HepG2 (cell line): ENCODE measurements around the gene MEG3.

ENCODE experiments used
- NFE2L2 ChIP-seq: fragments of 150-350 bp; IDR thresholded peaks from 2 replicates; pipeline ENCODE4 v1.6.1; 2014; ENCODE audit warnings: low read length
- POLR2AphosphoS5 ChIP-seq: IDR thresholded peaks from 2 replicates; pipeline ENCODE4 v1.6.1; 2012; ENCODE audit warnings: low read depth, low read length
- RFXAP ChIP-seq: sonication (generic); formaldehyde crosslinking; IDR thresholded peaks from 2 replicates; pipeline ENCODE4 v1.4.0; 2020; ENCODE audit warnings: missing genetic modification reagents, borderline replicate concordance
- ZNF30 ChIP-seq: sonication (generic); formaldehyde crosslinking; IDR thresholded peaks from 2 replicates; pipeline ENCODE4 v1.5.0; 2020; ENCODE audit warnings: mild to moderate bottlenecking, missing genetic modification reagents
- ZSCAN22 ChIP-seq: sonication (generic); formaldehyde crosslinking; IDR thresholded peaks from 2 replicates; pipeline ENCODE4 v1.4.0; 2020; ENCODE audit warnings: mild to moderate bottlenecking, missing genetic modification reagents
- TF ChIP-seq, protein P1 (sequence below): sonication (generic); formaldehyde crosslinking; IDR thresholded peaks from 2 replicates; pipeline ENCODE4 v1.5.0; 2020; ENCODE audit warnings: mild to moderate bottlenecking, missing genetic modification reagents, moderate library complexity
- TF ChIP-seq, protein P2 (sequence below): sonication (generic); formaldehyde crosslinking; IDR thresholded peaks from 2 replicates; pipeline ENCODE4 v1.5.0; 2020; ENCODE audit warnings: mild to moderate bottlenecking, missing genetic modification reagents

DNA sequence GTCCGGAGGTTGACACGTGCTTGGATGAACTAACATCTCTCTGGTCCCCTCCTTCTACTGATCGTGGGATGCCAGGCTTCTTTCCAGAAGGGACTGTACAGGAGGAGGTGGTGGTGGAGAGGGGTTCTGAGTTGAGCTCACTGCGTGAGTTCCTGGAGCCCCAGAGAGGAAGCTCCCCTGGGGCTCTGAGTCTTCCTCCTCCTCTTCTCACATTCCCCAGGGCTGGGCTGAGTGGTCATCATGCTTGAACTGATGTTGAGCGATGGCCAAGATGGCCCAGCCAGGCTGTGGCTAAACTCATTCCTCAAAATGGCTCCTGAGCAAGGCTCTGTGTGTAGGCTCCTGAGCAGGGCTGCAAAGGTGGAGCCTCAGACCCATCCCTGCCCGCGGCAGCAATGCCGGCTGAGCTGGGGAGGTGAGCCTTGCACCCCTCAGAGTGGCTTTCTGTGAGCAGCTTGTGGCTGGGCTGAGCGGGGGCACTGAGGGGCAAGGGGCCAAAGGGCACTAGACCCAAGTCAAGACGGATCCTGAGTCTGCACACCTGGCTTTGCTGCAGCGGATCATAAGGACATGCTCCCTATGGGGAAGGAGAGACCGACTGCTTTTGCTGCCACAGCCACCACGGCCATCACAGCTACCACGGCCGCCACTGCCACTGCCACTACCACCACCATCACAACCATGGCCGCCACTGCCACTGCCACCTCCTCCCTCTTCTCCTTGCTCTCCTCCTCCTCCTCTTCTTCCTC, 35.4 kb downstream of the MEG3 start:
- TF ChIP-seq ZSCAN22 (no peak), POLR2AphosphoS5 (no peak), NFE2L2 (no peak), RFXAP (no peak), ZNF30 (CRISPR knock-in tag) (no peak)
- TF ChIP-seq, protein P1, sequence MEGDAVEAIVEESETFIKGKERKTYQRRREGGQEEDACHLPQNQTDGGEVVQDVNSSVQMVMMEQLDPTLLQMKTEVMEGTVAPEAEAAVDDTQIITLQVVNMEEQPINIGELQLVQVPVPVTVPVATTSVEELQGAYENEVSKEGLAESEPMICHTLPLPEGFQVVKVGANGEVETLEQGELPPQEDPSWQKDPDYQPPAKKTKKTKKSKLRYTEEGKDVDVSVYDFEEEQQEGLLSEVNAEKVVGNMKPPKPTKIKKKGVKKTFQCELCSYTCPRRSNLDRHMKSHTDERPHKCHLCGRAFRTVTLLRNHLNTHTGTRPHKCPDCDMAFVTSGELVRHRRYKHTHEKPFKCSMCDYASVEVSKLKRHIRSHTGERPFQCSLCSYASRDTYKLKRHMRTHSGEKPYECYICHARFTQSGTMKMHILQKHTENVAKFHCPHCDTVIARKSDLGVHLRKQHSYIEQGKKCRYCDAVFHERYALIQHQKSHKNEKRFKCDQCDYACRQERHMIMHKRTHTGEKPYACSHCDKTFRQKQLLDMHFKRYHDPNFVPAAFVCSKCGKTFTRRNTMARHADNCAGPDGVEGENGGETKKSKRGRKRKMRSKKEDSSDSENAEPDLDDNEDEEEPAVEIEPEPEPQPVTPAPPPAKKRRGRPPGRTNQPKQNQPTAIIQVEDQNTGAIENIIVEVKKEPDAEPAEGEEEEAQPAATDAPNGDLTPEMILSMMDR (CRISPR knock-in tag): no peak
- TF ChIP-seq, protein P2, sequence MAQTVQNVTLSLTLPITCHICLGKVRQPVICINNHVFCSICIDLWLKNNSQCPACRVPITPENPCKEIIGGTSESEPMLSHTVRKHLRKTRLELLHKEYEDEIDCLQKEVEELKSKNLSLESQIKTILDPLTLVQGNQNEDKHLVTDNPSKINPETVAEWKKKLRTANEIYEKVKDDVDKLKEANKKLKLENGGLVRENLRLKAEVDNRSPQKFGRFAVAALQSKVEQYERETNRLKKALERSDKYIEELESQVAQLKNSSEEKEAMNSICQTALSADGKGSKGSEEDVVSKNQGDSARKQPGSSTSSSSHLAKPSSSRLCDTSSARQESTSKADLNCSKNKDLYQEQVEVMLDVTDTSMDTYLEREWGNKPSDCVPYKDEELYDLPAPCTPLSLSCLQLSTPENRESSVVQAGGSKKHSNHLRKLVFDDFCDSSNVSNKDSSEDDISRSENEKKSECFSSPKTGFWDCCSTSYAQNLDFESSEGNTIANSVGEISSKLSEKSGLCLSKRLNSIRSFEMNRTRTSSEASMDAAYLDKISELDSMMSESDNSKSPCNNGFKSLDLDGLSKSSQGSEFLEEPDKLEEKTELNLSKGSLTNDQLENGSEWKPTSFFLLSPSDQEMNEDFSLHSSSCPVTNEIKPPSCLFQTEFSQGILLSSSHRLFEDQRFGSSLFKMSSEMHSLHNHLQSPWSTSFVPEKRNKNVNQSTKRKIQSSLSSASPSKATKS: no peak
